K562 (cell line): ENCODE measurements around the gene TAS1R3. TPM values are rescaled to one million over a fixed set of nuclear protein-coding genes. Genes with fewer than 3 reads are reported as not detected.

Experiments used
- ATF1 ChIP-seq, 2 experiments: fragments of 450-650 bp in 1 of 2; IDR thresholded peaks; 2 replicates each; pipeline ENCODE4 v1.6.1; 2016; ENCODE audit warnings: missing compliant biosample characterization in 1 of 2, missing genetic modification characterization in 1 of 2
- CBX1 ChIP-seq: sonication (generic); IDR thresholded peaks from 2 replicates; pipeline ENCODE4 v1.6.1; 2016; ENCODE audit warnings: antibody characterized with exemption, low read depth, mild to moderate bottlenecking
- CBX3 ChIP-seq, 2 experiments: IDR thresholded peaks; 1 replicate in 1 of 2; 2 replicates in 1 of 2; pipeline ENCODE4 v1.6.1; 2012; ENCODE audit warnings: inconsistent platforms in 2 of 2, low read length in 2 of 2, borderline replicate concordance in 1 of 2, control low read depth in 1 of 2
- CXXC5 ChIP-seq: fragments of 250-450 bp; sonication (Bioruptor Pico); IDR thresholded peaks from 2 replicates; pipeline ENCODE4 v1.8.0; 2022; ENCODE audit warnings: inconsistent platforms, mild to moderate bottlenecking, moderate library complexity
- DIDO1 ChIP-seq: fragments of 450-650 bp; IDR thresholded peaks from 2 replicates; pipeline ENCODE4 v1.6.1; 2016; ENCODE audit warnings: low read depth, missing biosample characterization, missing genetic modification characterization
- E2F3 ChIP-seq: fragments of 250-450 bp; sonication (Bioruptor Pico); IDR thresholded peaks from 2 replicates; pipeline ENCODE4 v1.4.0; 2020; ENCODE audit warnings: mild to moderate bottlenecking
- EP300 ChIP-seq: IDR thresholded peaks from 2 replicates; pipeline ENCODE4 v1.6.1; 2012; ENCODE audit warnings: low read length, improper control_type of control experiment
- GABPA ChIP-seq: fragments of 200-800 bp; sonication (Bioruptor generic); conservative IDR thresholded peaks from 2 replicates; pipeline ENCODE4 v1.6.1; 2016; ENCODE audit warnings: low read depth, missing genetic modification characterization, missing compliant biosample characterization
- GABPB1 ChIP-seq: sonication (generic); formaldehyde crosslinking; IDR thresholded peaks from 2 replicates; pipeline ENCODE4 v1.8.0; 2022; ENCODE audit warnings: mild to moderate bottlenecking, missing genetic modification reagents
- HDAC3 ChIP-seq: fragments of 450-650 bp; IDR thresholded peaks from 2 replicates; pipeline ENCODE4 v1.6.1; 2018; ENCODE audit warnings: borderline replicate concordance, mild to moderate bottlenecking, moderate library complexity; ENCODE audit not compliant: partially characterized antibody
- HLTF ChIP-seq: fragments of 450-650 bp; IDR thresholded peaks from 2 replicates; pipeline ENCODE4 v1.6.1; 2016
- JUND ChIP-seq, 2 experiments: IDR thresholded peaks; 2 replicates in 1 of 2; 3 replicates in 1 of 2; pipeline ENCODE4 v1.6.1; 2011; ENCODE audit warnings: borderline replicate concordance in 2 of 2, low read depth in 2 of 2, low read length in 2 of 2, improper control_type of control experiment in 1 of 2, missing biosample characterization in 1 of 2, missing genetic modification characterization in 1 of 2, missing genetic modification reagents in 1 of 2
- MCM3 ChIP-seq: fragments of 450-650 bp; IDR thresholded peaks from 2 replicates; pipeline ENCODE4 v1.6.1; 2016
- POLR2AphosphoS5 ChIP-seq: IDR thresholded peaks from 2 replicates; pipeline ENCODE4 v1.6.1; 2011; ENCODE audit warnings: mild to moderate bottlenecking, low read depth, low read length, moderate library complexity; ENCODE audit not compliant: control insufficient read depth, insufficient read depth
- RNF2 ChIP-seq: sonication (generic); IDR thresholded peaks from 2 replicates; pipeline ENCODE4 v1.6.1; 2016
- SMC3 ChIP-seq: conservative IDR thresholded peaks from 2 replicates; pipeline ENCODE4 v1.6.1; 2011; ENCODE audit warnings: low read depth, low read length, improper control_type of control experiment; ENCODE audit not compliant: insufficient read depth
- TCF7L2 ChIP-seq: fragments of 150-350 bp; IDR thresholded peaks from 2 replicates; pipeline ENCODE4 v1.6.1; 2016; ENCODE audit warnings: low read depth, mild to moderate bottlenecking, low read length, moderate library complexity
- ZKSCAN1 ChIP-seq: fragments of 150-350 bp; IDR thresholded peaks from 2 replicates; pipeline ENCODE4 v1.6.1; 2016; ENCODE audit warnings: low read depth, low read length
- polyA plus RNA-seq, 8 experiments: library from polyadenylated mRNA; depleted of rRNA in 4 of 8; stranded (reverse) in 5 of 8; unstranded in 3 of 8; fragments of >200 nt; fragmentation: Nextera tagmentation in 2 of 8; fragmentation: Illumina TruSeq in 1 of 8; extraction: Ambion mirVana in 2 of 8; extraction: Trizol in 1 of 8; gene quantifications; 2 replicates each; pipeline versions ENCODE4 v1.2.1 to v1.2.3, GENCODE V29; 2011 to 2014; ENCODE audit warnings: inconsistent platforms in 1 of 8, missing spikeins in 1 of 8
- total RNA-seq, 7 experiments: library from RNA; depleted of rRNA in 6 of 7; stranded (reverse); fragments of >200 nt in 6 of 7; fragmentation: Illumina TruSeq in 2 of 7; extraction: Trizol in 2 of 7; gene quantifications; 2 replicates each; pipeline versions ENCODE4 v1.2.1 to v1.2.3, GENCODE V29; 2011 to 2021; ENCODE audit warnings: low replicate concordance in 1 of 7
- TF ChIP-seq, protein P1 (sequence below): fragments of 250-450 bp; sonication (Bioruptor Pico); IDR thresholded peaks from 2 replicates; pipeline ENCODE4 v1.5.0; 2020; ENCODE audit warnings: mild to moderate bottlenecking, borderline replicate concordance
- TF ChIP-seq, protein P2 (sequence below): sonication (generic); formaldehyde crosslinking; IDR thresholded peaks from 2 replicates; pipeline ENCODE4 v1.8.0; 2022; ENCODE audit warnings: missing genetic modification reagents, mild to moderate bottlenecking, moderate library complexity, borderline replicate concordance
- TF ChIP-seq, protein P3 (sequence below): fragments of 250-450 bp; sonication (Bioruptor Pico); IDR thresholded peaks from 2 replicates; pipeline ENCODE4 v1.9.0; 2021; ENCODE audit warnings: mild to moderate bottlenecking, inconsistent platforms

The TAS1R3 gene
- total and polyA plus RNA-seq, 9 of the 15 experiments (the other 6 are each of a cell fraction or from before 2014, with no cell fraction given), result 0.07 to 0.13 TPM; not detected in 7

GRCh38 chr1:1374929-1375662 is 44.0 kb downstream of the TAS1R3 start, which contains the start of gene AURKAIP1 (continued):
- TF ChIP-seq CXXC5 (CRISPR knock-in tag), result peak; percentile 99
- TF ChIP-seq HLTF, result peak; percentile 81
- TF ChIP-seq, protein P1, sequence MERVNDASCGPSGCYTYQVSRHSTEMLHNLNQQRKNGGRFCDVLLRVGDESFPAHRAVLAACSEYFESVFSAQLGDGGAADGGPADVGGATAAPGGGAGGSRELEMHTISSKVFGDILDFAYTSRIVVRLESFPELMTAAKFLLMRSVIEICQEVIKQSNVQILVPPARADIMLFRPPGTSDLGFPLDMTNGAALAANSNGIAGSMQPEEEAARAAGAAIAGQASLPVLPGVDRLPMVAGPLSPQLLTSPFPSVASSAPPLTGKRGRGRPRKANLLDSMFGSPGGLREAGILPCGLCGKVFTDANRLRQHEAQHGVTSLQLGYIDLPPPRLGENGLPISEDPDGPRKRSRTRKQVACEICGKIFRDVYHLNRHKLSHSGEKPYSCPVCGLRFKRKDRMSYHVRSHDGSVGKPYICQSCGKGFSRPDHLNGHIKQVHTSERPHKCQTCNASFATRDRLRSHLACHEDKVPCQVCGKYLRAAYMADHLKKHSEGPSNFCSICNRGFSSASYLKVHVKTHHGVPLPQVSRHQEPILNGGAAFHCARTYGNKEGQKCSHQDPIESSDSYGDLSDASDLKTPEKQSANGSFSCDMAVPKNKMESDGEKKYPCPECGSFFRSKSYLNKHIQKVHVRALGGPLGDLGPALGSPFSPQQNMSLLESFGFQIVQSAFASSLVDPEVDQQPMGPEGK (CRISPR knock-in tag), result no peak
- TF ChIP-seq ATF1 (CRISPR knock-in tag; IDR thresholded peaks at IDR 0.05), result peak; percentile 65
- peak; percentile 98 for TF ChIP-seq ATF1 (tag; IDR thresholded peaks at IDR 0.05)
- peak; percentile 88 for TF ChIP-seq ZKSCAN1
- TF ChIP-seq CBX1, result peak; percentile 90
- TF ChIP-seq DIDO1 (tag), result peak; percentile 93
- no peak for TF ChIP-seq SMC3
- 0 out of 2 replicates have a peak, but pooled peaks have one; percentile 63 for TF ChIP-seq TCF7L2
- peak; percentile 69 for TF ChIP-seq JUND (IDR thresholded peaks at IDR 0.05; ENCODE audit: borderline replicate concordance, low read depth, low read length)
- TF ChIP-seq JUND (tag; IDR thresholded peaks at IDR 0.05; ENCODE audit: borderline replicate concordance, low read depth, low read length), result peak; percentile 65; the same call in 1 of the 3 replicates
- peak; percentile 93 for TF ChIP-seq RNF2
- peak; percentile 100 for TF ChIP-seq GABPB1
- peak; percentile 76 for TF ChIP-seq POLR2AphosphoS5
- peak; percentile 77 for TF ChIP-seq E2F3
- peak; percentile 99 for TF ChIP-seq HDAC3
- peak in 1 of 2 experiments; percentile 94; a peak in 1 of 3 replicates for TF ChIP-seq CBX3 (IDR thresholded peaks at IDR 0.05; ENCODE audit: borderline replicate concordance in 1 of 2, low read length in 2 of 2)
- TF ChIP-seq MCM3, result no peak
- TF ChIP-seq, protein P2, sequence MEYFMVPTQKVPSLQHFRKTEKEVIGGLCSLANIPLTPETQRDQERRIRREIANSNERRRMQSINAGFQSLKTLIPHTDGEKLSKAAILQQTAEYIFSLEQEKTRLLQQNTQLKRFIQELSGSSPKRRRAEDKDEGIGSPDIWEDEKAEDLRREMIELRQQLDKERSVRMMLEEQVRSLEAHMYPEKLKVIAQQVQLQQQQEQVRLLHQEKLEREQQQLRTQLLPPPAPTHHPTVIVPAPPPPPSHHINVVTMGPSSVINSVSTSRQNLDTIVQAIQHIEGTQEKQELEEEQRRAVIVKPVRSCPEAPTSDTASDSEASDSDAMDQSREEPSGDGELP (CRISPR knock-in tag), result peak; percentile 94
- TF ChIP-seq, protein P3, sequence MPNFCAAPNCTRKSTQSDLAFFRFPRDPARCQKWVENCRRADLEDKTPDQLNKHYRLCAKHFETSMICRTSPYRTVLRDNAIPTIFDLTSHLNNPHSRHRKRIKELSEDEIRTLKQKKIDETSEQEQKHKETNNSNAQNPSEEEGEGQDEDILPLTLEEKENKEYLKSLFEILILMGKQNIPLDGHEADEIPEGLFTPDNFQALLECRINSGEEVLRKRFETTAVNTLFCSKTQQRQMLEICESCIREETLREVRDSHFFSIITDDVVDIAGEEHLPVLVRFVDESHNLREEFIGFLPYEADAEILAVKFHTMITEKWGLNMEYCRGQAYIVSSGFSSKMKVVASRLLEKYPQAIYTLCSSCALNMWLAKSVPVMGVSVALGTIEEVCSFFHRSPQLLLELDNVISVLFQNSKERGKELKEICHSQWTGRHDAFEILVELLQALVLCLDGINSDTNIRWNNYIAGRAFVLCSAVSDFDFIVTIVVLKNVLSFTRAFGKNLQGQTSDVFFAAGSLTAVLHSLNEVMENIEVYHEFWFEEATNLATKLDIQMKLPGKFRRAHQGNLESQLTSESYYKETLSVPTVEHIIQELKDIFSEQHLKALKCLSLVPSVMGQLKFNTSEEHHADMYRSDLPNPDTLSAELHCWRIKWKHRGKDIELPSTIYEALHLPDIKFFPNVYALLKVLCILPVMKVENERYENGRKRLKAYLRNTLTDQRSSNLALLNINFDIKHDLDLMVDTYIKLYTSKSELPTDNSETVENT (CRISPR knock-in tag), result peak; percentile 90; the same call in 1 of the 2 replicates
- TF ChIP-seq EP300, result peak; percentile 67
- TF ChIP-seq GABPA (tag), result peak; percentile 99
